Adipocyte (in vitro differentiated cells): ENCODE data around the gene DLK1.

Source experiments
- DNase-seq: peaks from one replicate; pipeline ENCODE4 v3.0.0-alpha.2; 2015; ENCODE audit warnings: low read depth
- H3K27me3 ChIP-seq: replicated peaks from 2 replicates; pipeline ENCODE4 v1.7.0; 2013; ENCODE audit warnings: mild to moderate bottlenecking, low read length, moderate library complexity; ENCODE audit not compliant: control insufficient read depth, insufficient read depth
- H3K36me3 ChIP-seq: 2 replicates; pipeline ENCODE4 v1.7.0; 2013; ENCODE audit warnings: low read length, mild to moderate bottlenecking, moderate library complexity; ENCODE audit not compliant: control insufficient read depth, insufficient read depth, severe bottlenecking
- H3K4me1 ChIP-seq: 2 replicates; pipeline ENCODE4 v1.7.0; 2013; ENCODE audit warnings: mild to moderate bottlenecking, low read length, moderate library complexity; ENCODE audit not compliant: control insufficient read depth, insufficient read depth
- H3K4me3 ChIP-seq: 2 replicates; pipeline ENCODE4 v1.7.0; 2013; ENCODE audit warnings: mild to moderate bottlenecking, low read length, moderate library complexity
- H3K9ac ChIP-seq: 2 replicates; pipeline ENCODE4 v1.7.0; 2013; ENCODE audit warnings: mild to moderate bottlenecking, low read length, moderate library complexity
- H3K9me3 ChIP-seq: 2 replicates; pipeline ENCODE4 v1.7.0; 2013; ENCODE audit warnings: mild to moderate bottlenecking, low read length, moderate library complexity; ENCODE audit not compliant: control insufficient read depth

Gene DLK1

DNA sequence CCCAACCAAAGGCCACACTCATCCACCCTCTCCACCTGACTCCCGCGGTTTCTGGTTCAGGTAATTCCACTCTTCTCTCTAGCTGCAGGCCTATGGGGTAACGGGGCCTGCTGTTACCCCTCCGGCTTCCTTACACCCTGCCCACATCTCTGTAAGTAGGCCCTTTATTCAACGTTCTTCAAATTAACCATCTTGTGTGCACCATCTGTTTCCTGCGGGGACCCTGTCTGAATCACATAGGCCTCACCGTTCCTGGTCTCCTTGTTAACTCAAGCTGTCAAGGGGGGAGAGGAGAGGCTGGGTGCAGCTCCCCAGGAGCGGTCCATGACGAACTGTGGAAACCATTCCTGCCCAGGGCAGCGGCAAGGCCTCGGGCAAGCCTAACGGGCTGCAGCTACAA lies 9.3 kb upstream of the DLK1 start:
- Histone ChIP-seq H3K9me3 (peaks cover 6% of the 10 kb centered on the region), H3K4me1 (no peaks in the 10 kb centered on the region), H3K36me3 (no peaks in the 10 kb centered on the region), H3K4me3 (no peak overlapping the region), H3K27me3 (peaks cover 41% of the 10 kb centered on the region), H3K9ac (no peak overlapping the region)
- DNase-seq, result no peak

GRCh38 chr14:100719976-100720520 lies 6.6 kb upstream of the DLK1 start:
- H3K9ac ChIP-seq, result no peak overlapping the region
- H3K9me3 ChIP-seq, result peaks cover 6% of the 10 kb centered on the region
- H3K4me3 ChIP-seq, result no peak overlapping the region
- peaks cover 30% of the 10 kb centered on the region for H3K27me3 ChIP-seq
- no peaks in the 10 kb centered on the region for H3K4me1 ChIP-seq
- no peaks in the 10 kb centered on the region for H3K36me3 ChIP-seq
- no peak for DNase-seq

GRCh38 chr14:100721568-100721967 lies 5.1 kb upstream of the DLK1 start:
- no peaks in the 10 kb centered on the region for H3K4me1 ChIP-seq
- H3K9me3 ChIP-seq, result no peaks in the 10 kb centered on the region
- peaks cover 38% of the 10 kb centered on the region for H3K27me3 ChIP-seq
- DNase-seq, result no peak
- H3K4me3 ChIP-seq, result no peak overlapping the region
- no peak overlapping the region for H3K9ac ChIP-seq
- no peaks in the 10 kb centered on the region for H3K36me3 ChIP-seq

DNA sequence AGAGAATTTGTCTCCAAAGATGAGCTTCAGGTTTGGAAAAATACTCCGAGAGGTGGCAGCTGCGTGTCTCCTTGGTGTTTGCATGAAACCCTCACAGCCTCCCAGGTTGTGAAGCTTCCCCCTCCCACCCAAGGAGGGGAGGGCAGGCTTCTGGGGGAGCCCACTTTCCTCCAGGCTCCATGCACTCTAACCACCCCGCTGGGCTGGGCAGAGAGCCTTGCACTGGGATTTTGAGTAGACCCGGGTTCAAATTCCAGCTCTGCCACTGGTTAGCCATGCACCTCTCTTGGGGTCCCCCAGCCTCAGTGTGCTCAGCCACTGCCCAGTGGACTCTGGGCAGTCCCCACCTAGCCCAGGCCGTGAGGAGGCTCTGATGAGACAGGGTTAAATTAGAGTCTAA lies 4.3 kb upstream of the DLK1 start:
- Histone ChIP-seq H3K36me3 (no peaks in the 10 kb centered on the region), H3K9me3 (no peaks in the 10 kb centered on the region), H3K27me3 (peaks cover 42% of the 10 kb centered on the region), H3K4me3 (no peak overlapping the region), H3K4me1 (no peaks in the 10 kb centered on the region), H3K9ac (no peak overlapping the region)
- no peak for DNase-seq

DNA sequence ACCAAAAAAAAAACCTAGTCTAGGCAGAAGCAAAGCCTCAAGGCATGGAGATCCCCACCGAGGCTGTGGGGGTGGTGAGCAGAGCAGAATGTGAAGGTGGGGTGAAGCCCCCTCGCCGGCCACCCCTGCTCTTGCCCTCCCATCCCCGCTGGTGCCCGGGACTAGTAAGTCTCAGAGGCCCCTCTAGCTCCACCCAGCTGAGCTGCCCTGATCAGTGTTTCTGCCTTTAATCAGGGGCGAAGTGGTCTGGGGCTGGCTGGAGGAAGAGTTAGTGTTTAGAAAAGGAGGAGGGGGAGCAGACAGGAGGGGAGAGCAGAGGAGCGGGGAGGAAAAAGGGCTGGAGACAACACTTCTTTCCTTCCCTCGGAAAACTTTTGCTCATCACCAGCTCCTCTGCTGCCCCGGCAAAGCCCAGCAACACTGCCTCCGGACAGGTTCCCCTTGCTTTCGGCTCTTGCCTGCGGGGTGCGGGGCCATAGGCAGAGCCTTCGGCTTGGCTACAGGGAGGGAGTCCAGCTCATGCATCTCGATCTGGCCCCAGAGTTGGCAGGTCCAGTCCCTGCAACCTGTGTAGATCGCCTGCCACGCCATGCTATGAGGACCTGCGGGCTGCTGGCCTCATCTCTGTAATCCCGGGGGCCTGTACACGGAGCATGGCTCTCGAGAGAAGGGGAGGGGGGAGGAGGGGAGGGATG lies 3.4 kb upstream of the DLK1 start:
- peaks cover 44% of the 10 kb centered on the region for H3K27me3 ChIP-seq
- H3K9me3 ChIP-seq, result no peaks in the 10 kb centered on the region
- no peak for DNase-seq
- no peak overlapping the region for H3K9ac ChIP-seq
- H3K36me3 ChIP-seq, result no peaks in the 10 kb centered on the region
- H3K4me1 ChIP-seq, result no peaks in the 10 kb centered on the region
- H3K4me3 ChIP-seq, result no peak overlapping the region

DNA sequence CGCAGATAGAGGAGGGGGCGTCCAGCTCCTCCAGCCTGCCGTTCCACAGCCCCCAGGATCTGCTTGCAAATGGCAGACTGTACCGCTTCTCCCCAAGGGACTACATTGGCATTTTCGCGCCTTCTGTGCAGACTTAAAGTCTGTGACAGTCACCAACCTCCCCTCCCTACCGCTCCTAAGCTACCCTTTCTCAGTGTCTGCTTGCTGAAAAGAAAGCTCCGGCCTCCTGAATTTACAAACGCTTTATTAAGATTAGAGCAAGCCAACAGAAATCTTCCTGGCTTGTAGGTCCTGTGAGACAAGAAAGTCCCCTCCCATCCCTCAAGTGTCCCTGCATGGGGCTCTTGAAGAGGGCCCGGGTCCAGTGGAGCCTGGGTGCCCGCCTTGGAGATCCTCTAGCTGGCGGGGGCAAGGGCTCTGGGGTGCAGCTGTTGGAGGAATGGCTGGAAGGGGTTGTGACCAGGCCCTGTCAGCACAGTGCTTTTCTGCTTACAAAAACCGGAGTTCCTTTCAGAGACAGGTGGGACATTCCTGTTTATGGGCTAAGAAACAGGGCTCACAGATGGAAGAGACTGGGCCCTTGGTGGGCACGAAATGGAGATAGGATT lies 2.8 kb upstream of the DLK1 start:
- Histone ChIP-seq H3K4me3 (no peak overlapping the region), H3K9ac (no peak overlapping the region), H3K4me1 (no peaks in the 10 kb centered on the region), H3K36me3 (no peaks in the 10 kb centered on the region), H3K9me3 (no peaks in the 10 kb centered on the region), H3K27me3 (peaks cover 45% of the 10 kb centered on the region)
- no peak for DNase-seq

GRCh38 chr14:100724536-100724935 lies 2.2 kb upstream of the DLK1 start:
- H3K4me1 ChIP-seq, result no peaks in the 10 kb centered on the region
- no peak for DNase-seq
- H3K4me3 ChIP-seq, result no peak overlapping the region
- H3K9me3 ChIP-seq, result no peaks in the 10 kb centered on the region
- H3K36me3 ChIP-seq, result no peaks in the 10 kb centered on the region
- H3K27me3 ChIP-seq, result peaks cover 47% of the 10 kb centered on the region
- no peak overlapping the region for H3K9ac ChIP-seq

DNA sequence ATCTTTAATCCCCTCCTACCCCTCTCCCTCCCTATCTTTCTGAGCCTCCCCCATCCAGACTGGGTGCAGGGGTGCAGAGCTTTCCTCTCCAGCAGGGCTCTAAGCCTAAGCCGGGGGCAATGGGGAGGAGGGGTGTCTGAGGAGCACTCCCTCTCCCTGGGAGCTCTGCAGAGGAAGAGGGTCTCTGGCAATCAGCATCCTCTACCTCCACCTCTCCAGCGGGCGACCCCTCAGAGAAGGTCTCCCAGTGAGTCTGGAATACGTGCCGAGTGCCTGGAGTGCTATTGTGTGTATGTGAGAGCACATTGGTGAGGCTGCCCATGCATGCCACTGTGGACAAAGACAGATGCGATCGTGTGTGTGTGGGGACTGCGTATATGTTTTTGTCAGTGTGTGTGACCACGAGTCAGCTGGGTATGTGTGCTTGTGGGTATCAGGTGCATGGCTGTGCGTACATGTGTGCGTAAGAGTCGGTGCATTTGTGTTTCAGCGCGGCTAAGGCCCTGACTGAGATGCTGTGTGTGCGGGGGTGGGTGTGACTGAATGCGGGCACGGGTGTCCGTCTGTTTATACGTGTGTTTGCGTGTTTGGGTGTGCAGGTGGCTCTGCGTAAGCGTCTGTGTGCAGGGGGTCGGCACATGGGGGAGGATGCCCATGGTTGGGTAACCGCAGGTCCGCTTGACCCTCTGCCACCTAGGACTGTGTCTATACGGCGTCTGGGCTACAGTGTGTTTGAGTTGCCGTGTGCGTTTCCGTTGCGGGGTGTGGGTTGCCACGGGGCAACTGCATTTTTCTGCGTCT lies 905 bp upstream of the DLK1 start:
- no peak for DNase-seq
- Histone ChIP-seq H3K4me1 (no peaks in the 10 kb centered on the region), H3K9ac (no peak overlapping the region), H3K4me3 (no peak overlapping the region), H3K9me3 (no peaks in the 10 kb centered on the region), H3K36me3 (no peaks in the 10 kb centered on the region), H3K27me3 (peaks cover 53% of the 10 kb centered on the region)

GRCh38 chr14:100727086-100727872 lies 587 bp downstream of the DLK1 start:
- H3K27me3 ChIP-seq, result peaks cover 67% of the 10 kb centered on the region

DNA sequence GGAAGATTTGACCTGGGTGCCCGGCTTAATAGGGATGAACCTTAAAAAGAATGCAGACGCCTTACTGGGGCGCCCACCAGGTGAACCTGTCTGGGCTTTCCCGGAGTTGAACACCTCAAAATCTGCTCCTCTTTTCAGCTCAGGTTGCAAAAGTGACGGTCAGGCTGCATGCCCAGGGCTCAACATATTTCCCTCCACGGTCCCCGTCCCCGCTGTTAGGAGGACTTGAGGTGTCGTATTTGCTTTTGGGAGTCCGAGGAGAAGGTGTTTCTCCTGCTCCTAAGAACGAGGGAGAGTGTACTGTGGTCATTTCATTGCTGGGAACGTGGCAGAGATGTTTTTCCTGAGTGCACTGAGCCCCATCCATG lies 1.2 kb downstream of the DLK1 start:
- DNase-seq, result no peak
- no peak overlapping the region for H3K9ac ChIP-seq
- no peak overlapping the region for H3K4me3 ChIP-seq
- no peaks in the 10 kb centered on the region for H3K9me3 ChIP-seq
- H3K4me1 ChIP-seq, result no peaks in the 10 kb centered on the region
- H3K27me3 ChIP-seq, result peaks cover 73% of the 10 kb centered on the region
- no peaks in the 10 kb centered on the region for H3K36me3 ChIP-seq

More at GRCh38 chr14:100727086-100727872, 587 bp downstream of the DLK1 start:
- Histone ChIP-seq H3K4me3 (no peak overlapping the region), H3K36me3 (no peaks in the 10 kb centered on the region), H3K9me3 (no peaks in the 10 kb centered on the region), H3K4me1 (no peaks in the 10 kb centered on the region), H3K9ac (no peak overlapping the region)
- no peak for DNase-seq

GRCh38 chr14:100728962-100729361 lies 2.3 kb downstream of the DLK1 start:
- no peaks in the 10 kb centered on the region for H3K9me3 ChIP-seq
- no peak for DNase-seq
- H3K4me3 ChIP-seq, result no peak overlapping the region
- H3K27me3 ChIP-seq, result peaks cover 80% of the 10 kb centered on the region
- H3K36me3 ChIP-seq, result no peaks in the 10 kb centered on the region
- no peak overlapping the region for H3K9ac ChIP-seq
- H3K4me1 ChIP-seq, result no peaks in the 10 kb centered on the region
